HepG2 (cell line): Measurements from ENCODE around the gene TULP4.

ENCODE experiments used
- CTCF ChIP-seq: sonication (generic); formaldehyde crosslinking; IDR thresholded peaks from 2 replicates; pipeline ENCODE4 v1.5.0; 2020; ENCODE audit warnings: mild to moderate bottlenecking, missing genetic modification reagents, moderate library complexity
- FOXA3 ChIP-seq: IDR thresholded peaks from 2 replicates; pipeline ENCODE4 v1.6.1; 2016; ENCODE audit warnings: missing genetic modification reagents, missing compliant biosample characterization
- FOXP4 ChIP-seq: sonication (generic); formaldehyde crosslinking; IDR thresholded peaks from 2 replicates; pipeline ENCODE4 v1.4.0; 2020; ENCODE audit warnings: missing genetic modification reagents
- TCF12 ChIP-seq, 2 experiments: fragments of 450-650 bp in 1 of 2; sonication (generic) in 1 of 2; formaldehyde crosslinking in 1 of 2; IDR thresholded peaks; 2 replicates each; pipeline versions ENCODE4 v1.6.1 to v1.8.0; 2017 to 2022; ENCODE audit warnings: antibody characterized with exemption in 1 of 2, mild to moderate bottlenecking in 1 of 2, missing genetic modification reagents in 1 of 2, moderate library complexity in 1 of 2
- TCF7 ChIP-seq: sonication (generic); IDR thresholded peaks from 2 replicates; pipeline ENCODE4 v1.6.1; 2016; ENCODE audit warnings: antibody characterized with exemption, low read depth
- THAP7 ChIP-seq: sonication (generic); formaldehyde crosslinking; IDR thresholded peaks from 2 replicates; pipeline ENCODE4 v1.8.1; 2023; ENCODE audit warnings: mild to moderate bottlenecking, missing genetic modification reagents
- ZNF317 ChIP-seq: sonication (generic); formaldehyde crosslinking; IDR thresholded peaks from 2 replicates; pipeline ENCODE4 v1.5.0; 2020; ENCODE audit warnings: mild to moderate bottlenecking, missing genetic modification reagents

- TF ChIP-seq FOXP4: no peak
- TF ChIP-seq TCF12 (IDR thresholded peaks at IDR 0.05): no peak
- no peak for TF ChIP-seq TCF12 (CRISPR knock-in tag; IDR thresholded peaks at IDR 0.05)
- TF ChIP-seq THAP7 (CRISPR knock-in tag): no peak
- TF ChIP-seq CTCF (CRISPR knock-in tag): no peak
- TF ChIP-seq FOXA3 (CRISPR knock-in tag): no peak
- TF ChIP-seq ZNF317 (CRISPR knock-in tag): no peak
- TF ChIP-seq TCF7: no peak
These were observed 89.9 kb downstream of the TULP4 start for GRCh38 chr6:158402184-158402583.
